SJSA1 (cell line): ENCODE measurements around the gene PDE6D. TPM values are rescaled to one million over a fixed set of nuclear protein-coding genes. Genes with fewer than 3 reads are reported as not detected.
"Not testable (repeated sequence)": the region's sequence is repeated elsewhere in the genome, so short reads cannot be mapped to it uniquely, and the experiment has no call there.

Experiments used
- DNase-seq, 2 experiments: peaks; one replicate each; pipeline ENCODE4 v3.0.0-alpha.2; 2015 to 2020; ENCODE audit warnings: low spot score in 2 of 2, low read depth in 1 of 2
- H3K27ac ChIP-seq: fragments of 250-450 bp; sonication (Bioruptor Pico); 2 replicates; pipeline ENCODE4 v1.5.1; 2020; ENCODE audit warnings: mild to moderate bottlenecking, moderate library complexity
- H3K27me3 ChIP-seq: fragments of 250-450 bp; sonication (Bioruptor Pico); replicated peaks from 2 replicates; pipeline ENCODE4 v1.5.1; 2020; ENCODE audit warnings: mild to moderate bottlenecking, moderate library complexity
- H3K36me3 ChIP-seq: fragments of 250-450 bp; sonication (Bioruptor Pico); 2 replicates; pipeline ENCODE4 v1.5.1; 2020; ENCODE audit warnings: mild to moderate bottlenecking
- H3K4me1 ChIP-seq: fragments of 250-450 bp; sonication (Bioruptor Pico); replicated peaks from 2 replicates; pipeline ENCODE4 v1.6.1; 2021; ENCODE audit warnings: mild to moderate bottlenecking
- H3K4me3 ChIP-seq: fragments of 250-450 bp; sonication (Bioruptor Pico); 2 replicates; pipeline ENCODE4 v1.5.1; 2020; ENCODE audit warnings: mild to moderate bottlenecking
- H3K9me3 ChIP-seq: fragments of 250-450 bp; sonication (Bioruptor Pico); replicated peaks from 2 replicates; pipeline ENCODE4 v1.5.1; 2020; ENCODE audit warnings: mild to moderate bottlenecking
- total RNA-seq: library from RNA; depleted of rRNA; stranded (reverse); fragments of >200 nt; shearing (Covaris generic); gene quantifications from 2 replicates; pipeline ENCODE4 v1.2.3, GENCODE V29; 2014

The PDE6D gene
- total RNA-seq, 1 experiment from 2014 or later, result 34.2 TPM

DNA sequence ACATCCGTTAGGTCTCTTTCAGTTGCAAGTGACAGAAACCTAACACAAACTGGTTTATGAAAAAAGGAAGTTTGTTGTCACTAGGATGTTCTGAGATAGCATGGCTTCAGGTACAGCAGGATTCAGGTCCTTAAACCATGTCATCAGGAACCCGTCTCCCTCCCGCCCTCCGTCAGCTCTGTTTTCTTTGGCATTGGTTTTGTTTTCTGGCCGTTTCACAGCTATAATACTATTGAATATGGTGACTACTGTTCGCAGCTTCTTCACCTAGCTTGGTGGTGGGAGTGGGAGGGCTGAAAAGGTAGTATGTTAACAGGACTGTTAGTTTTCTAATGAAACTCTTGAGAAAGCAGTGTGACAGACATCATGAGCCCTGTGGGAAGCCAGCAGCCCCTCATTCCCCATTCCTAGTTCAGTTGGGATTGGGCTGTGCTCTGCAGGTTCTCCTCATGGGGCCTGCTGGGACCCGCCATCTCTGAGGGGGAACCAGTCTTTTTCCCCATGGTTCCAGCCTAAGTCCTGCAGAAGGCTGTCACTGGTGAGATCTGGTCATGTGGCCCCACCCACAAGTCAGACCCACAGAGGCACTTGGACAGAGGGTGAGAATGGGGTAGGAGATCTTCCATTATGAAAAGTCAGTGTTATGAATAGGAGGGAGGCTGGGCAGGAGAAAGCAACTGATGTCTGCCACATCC lies 60.6 kb downstream of the PDE6D start:
- Histone ChIP-seq H3K4me1 (peaks cover 24% of the 10 kb centered on the region), H3K9me3 (no peaks in the 10 kb centered on the region), H3K27ac (no peak overlapping the region), H3K36me3 (peaks cover under 1% of the 10 kb centered on the region; the same call in 1 of the 2 replicates), H3K4me3 (no peak overlapping the region), H3K27me3 (0 out of 2 replicates have a peak, but pooled peaks cover 2% of the 10 kb centered on the region)
- no peak for DNase-seq

DNA sequence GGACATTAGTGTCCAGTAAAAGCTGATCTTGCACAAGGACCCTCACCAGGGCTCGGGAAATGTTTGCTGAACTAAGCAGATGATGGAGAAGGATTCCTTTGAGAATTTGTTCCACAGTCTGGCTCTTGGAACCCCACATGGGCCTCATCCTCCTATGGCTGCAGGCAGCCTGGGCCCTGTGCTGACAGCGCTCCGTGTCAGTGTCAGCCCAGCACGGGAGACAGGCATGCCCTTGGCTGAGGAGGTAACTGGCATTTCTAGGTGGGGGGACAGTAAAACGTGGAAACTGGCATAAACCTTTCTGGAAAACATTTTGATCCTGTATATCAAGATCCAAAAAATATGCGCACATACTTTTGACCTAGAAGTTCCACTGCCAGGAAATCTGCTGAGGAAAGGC lies 62.3 kb downstream of the PDE6D start:
- H3K27ac ChIP-seq, result no peak overlapping the region
- H3K9me3 ChIP-seq, result no peaks in the 10 kb centered on the region
- no peak overlapping the region for H3K4me3 ChIP-seq
- DNase-seq, result no peak
- H3K27me3 ChIP-seq, result 0 out of 2 replicates have a peak, but pooled peaks cover 2% of the 10 kb centered on the region
- H3K4me1 ChIP-seq, result peaks cover 35% of the 10 kb centered on the region
- peaks cover 17% of the 10 kb centered on the region for H3K36me3 ChIP-seq

- peak in 1 of 2 experiments; percentile 21 for DNase-seq
- H3K36me3 ChIP-seq, result peaks cover 24% of the 10 kb centered on the region
Measured at GRCh38 chr2:231717281-231718171, 63.6 kb downstream of the PDE6D start.

GRCh38 chr2:231716666-231717280 lies 64.3 kb downstream of the PDE6D start:
- peak overlapping the region; percentile 40; the same call in 1 of the 2 replicates for H3K27ac ChIP-seq

More at GRCh38 chr2:231717281-231718171, 63.6 kb downstream of the PDE6D start:
- Histone ChIP-seq H3K4me1 (peaks cover 43% of the 10 kb centered on the region), H3K9me3 (no peaks in the 10 kb centered on the region), H3K27me3 (no peaks in the 10 kb centered on the region), H3K27ac (no peak overlapping the region), H3K4me3 (no peak overlapping the region)

GRCh38 chr2:231715988-231716616 lies 65.0 kb downstream of the PDE6D start:
- H3K27me3 ChIP-seq, result no peaks in the 10 kb centered on the region
- H3K9me3 ChIP-seq, result no peaks in the 10 kb centered on the region
- DNase-seq, result peak; percentile 35 to 69
- H3K27ac ChIP-seq, result peak overlapping the region; percentile 40; the same call in 1 of the 2 replicates
- H3K36me3 ChIP-seq, result peaks cover 38% of the 10 kb centered on the region
- H3K4me3 ChIP-seq, result no peak overlapping the region
- H3K4me1 ChIP-seq, result peaks cover 57% of the 10 kb centered on the region

More at GRCh38 chr2:231716666-231717280, 64.3 kb downstream of the PDE6D start:
- Histone ChIP-seq H3K4me1 (peaks cover 50% of the 10 kb centered on the region), H3K36me3 (peaks cover 31% of the 10 kb centered on the region), H3K9me3 (no peaks in the 10 kb centered on the region), H3K4me3 (no peak overlapping the region), H3K27me3 (no peaks in the 10 kb centered on the region)
- peak in 1 of 2 experiments; percentile 35 for DNase-seq

- no peak overlapping the region for H3K4me3 ChIP-seq
Measured at GRCh38 chr2:231715499-231715837, 65.6 kb downstream of the PDE6D start.

GRCh38 chr2:231714639-231715498 lies 66.2 kb downstream of the PDE6D start:
- peaks cover 2% of the 10 kb centered on the region; the same call in 1 of the 2 replicates for H3K9me3 ChIP-seq
- no peak overlapping the region for H3K4me3 ChIP-seq
- peaks cover 69% of the 10 kb centered on the region for H3K4me1 ChIP-seq
- H3K27me3 ChIP-seq, result no peaks in the 10 kb centered on the region
- no peak overlapping the region for H3K27ac ChIP-seq
- DNase-seq, result peak; percentile 75 to 76
- peaks cover 50% of the 10 kb centered on the region for H3K36me3 ChIP-seq

More at GRCh38 chr2:231715499-231715837, 65.6 kb downstream of the PDE6D start:
- H3K4me1 ChIP-seq, result peaks cover 63% of the 10 kb centered on the region
- no peak overlapping the region for H3K27ac ChIP-seq
- H3K27me3 ChIP-seq, result no peaks in the 10 kb centered on the region
- DNase-seq, result no peak
- H3K9me3 ChIP-seq, result no peaks in the 10 kb centered on the region
- peaks cover 44% of the 10 kb centered on the region for H3K36me3 ChIP-seq

DNA sequence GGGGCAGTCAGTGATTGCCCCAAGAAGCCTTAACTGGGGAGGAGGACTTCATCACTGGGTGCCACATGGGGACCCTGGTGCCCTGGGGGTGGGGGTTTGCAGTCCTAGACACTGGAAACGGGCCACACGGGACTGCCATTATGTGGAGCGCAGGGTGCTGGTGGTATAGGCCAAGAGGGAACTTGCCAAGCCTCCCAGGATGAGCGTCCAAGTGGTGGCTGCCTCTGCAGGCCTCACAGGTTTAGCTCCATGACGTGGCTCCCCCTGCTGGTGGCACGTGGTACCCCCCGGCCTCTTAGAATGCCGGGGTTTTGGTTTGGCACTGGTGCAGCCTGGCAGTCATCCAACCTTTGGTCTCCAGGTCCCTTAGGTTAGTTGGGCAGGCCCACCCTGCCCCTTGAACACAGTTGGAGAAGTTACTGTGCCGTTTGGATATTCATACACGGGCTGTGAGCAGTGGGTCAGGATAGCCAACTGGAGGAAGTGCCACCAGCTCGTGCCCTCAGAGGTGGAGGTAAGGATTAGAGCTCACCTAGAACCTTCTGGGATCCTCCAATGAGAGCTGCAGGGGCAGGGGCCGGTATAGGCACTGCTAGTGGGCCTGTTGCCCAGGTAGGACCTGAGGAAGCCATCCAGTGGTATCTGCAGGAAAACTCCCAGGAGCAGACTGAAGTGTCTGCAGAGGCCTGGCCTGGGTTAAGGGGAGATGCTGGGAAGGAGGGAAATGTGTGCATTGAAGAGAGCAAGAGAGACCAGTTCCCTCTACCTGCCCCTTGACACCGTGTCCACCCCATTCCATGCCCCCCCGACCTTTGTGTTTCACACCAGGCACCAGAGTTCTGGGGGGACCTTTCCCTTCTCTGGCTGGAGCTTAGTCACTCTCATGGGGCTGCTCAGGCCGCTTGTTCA lies 67.1 kb downstream of the PDE6D start:
- H3K27ac ChIP-seq, result no peak overlapping the region
- H3K9me3 ChIP-seq, result peaks cover 4% of the 10 kb centered on the region; the same call in 1 of the 2 replicates
- peaks cover 74% of the 10 kb centered on the region for H3K4me1 ChIP-seq

DNA sequence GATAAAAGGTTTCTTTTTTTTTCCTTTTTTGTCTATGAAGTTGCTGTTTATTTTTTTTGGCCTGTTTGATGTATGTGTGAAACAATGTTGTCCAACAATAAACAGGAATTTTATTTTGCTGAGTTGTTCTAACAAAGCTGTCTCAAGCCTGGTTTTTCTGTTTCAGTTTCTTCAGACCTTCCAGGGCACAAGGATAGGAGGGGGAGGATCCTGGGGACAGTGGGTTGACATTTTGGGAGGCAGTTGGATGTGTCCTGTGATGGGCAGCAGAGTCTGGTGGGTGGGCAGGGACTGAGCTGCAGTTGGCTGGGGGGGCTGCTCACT lies 67.7 kb downstream of the PDE6D start:
- Histone ChIP-seq H3K36me3 (peaks cover 65% of the 10 kb centered on the region), H3K4me1 (peaks cover 74% of the 10 kb centered on the region)
- not testable (repeated sequence) for H3K27me3 ChIP-seq, DNase-seq, H3K4me3 ChIP-seq, H3K27ac ChIP-seq, H3K9me3 ChIP-seq

More for the DNA sequence above, 67.1 kb downstream of the PDE6D start:
- Histone ChIP-seq H3K4me3 (no peak overlapping the region), H3K27me3 (no peaks in the 10 kb centered on the region), H3K36me3 (peaks cover 59% of the 10 kb centered on the region)
- peak; percentile 81 to 91 for DNase-seq

DNA sequence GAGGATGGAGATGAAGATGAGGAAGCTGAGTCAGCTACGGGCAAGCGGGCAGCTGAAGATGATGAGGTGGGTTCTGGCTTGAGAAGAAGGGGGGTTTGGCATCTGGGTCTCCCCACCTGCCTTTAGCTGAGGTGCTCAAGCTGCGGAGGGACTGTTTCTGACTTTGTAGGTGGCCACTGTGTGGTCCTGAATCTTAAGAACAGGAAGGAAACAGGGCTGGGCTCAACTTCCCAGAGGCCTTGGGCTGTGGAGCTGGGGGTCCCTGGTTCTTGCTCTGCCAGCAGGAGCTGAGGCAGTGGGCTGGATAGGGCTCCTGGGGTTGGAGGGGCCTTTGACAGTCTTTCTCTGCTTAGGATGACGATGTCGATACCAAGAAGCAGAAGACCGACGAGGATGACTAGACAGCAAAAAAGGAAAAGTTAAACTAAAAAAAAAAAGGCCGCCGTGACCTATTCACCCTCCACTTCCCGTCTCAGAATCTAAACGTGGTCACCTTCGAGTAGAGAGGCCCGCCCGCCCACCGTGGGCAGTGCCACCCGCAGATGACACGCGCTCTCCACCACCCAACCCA lies 68.5 kb downstream of the PDE6D start:
- H3K9me3 ChIP-seq, H3K27me3 ChIP-seq, DNase-seq, H3K27ac ChIP-seq, H3K4me3 ChIP-seq: not testable (repeated sequence)
- H3K36me3 ChIP-seq, result peaks cover 65% of the 10 kb centered on the region
- peaks cover 73% of the 10 kb centered on the region for H3K4me1 ChIP-seq

DNA sequence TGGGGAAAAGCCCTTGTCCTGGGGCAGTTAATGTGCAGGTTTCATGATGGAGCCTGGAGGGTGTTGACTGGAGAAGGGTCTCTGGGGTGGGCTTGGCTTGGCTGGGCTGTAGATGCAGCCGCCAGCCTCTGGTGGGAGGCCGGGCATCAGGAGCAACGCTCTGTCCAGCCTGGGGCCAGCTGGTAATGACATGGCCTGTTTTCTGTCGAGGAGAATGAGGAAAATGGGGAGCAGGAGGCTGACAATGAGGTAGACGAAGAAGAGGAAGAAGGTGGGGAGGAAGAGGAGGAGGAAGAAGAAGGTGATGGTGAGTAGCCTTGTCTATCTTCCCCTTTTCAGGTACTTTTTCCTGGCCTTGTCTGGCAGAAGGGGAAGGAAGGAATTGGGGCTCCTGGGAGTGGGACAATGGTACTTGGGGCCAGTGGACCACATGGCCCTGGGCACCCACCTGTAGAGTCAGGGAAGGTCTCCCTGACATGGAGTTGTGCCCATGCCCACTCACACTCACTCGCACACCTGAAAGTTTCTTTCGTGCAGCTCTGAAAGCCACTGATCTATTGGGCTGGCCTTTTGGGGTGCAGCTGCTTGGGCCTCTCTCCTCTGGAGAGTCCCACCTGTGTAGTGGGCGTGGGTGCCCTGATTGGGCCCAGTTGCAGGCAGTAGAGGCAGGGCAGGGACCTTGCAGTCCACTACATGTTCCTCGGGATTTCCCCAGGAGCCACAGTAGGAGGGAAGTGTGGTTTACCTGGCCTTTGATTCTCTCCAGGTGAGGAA lies 69.2 kb downstream of the PDE6D start:
- peaks cover 8% of the 10 kb centered on the region; the same call in 1 of the 2 replicates for H3K9me3 ChIP-seq
- DNase-seq, result no peak
- H3K27ac ChIP-seq, result no peak overlapping the region
- H3K4me1 ChIP-seq, result peaks cover 73% of the 10 kb centered on the region
- H3K36me3 ChIP-seq, result peaks cover 65% of the 10 kb centered on the region
- H3K27me3 ChIP-seq, result no peaks in the 10 kb centered on the region
- no peak overlapping the region for H3K4me3 ChIP-seq
